Muscle of arm (tissue), 12 donors: ENCODE data around the gene KMT2A. TPM values are rescaled to one million over a fixed set of nuclear protein-coding genes. Genes with fewer than 3 reads are reported as not detected.
"Not testable (repeated sequence)": the region's sequence is repeated elsewhere in the genome, so short reads cannot be mapped to it uniquely, and the experiment has no call there.

Experiments
- DNase-seq: peaks from one replicate; pipeline ENCODE4 v3.0.0-alpha.2; 2013
- polyA plus RNA-seq, 12 donors: library from polyadenylated mRNA; unstranded; fragments of 120-200 nt; gene quantifications; one replicate each; pipeline ENCODE4 v1.2.1, GENCODE V29; 2013; ENCODE audit not compliant: insufficient read length in 12 of 12

Gene KMT2A
- polyA plus RNA-seq, 12 donors, result 25.3 to 45.7 (median 29.7) TPM; not detected in 1

GRCh38 chr11:118434123-118434552 lies 2.2 kb upstream of the KMT2A start:
- DNase-seq, result no peak

GRCh38 chr11:118434553-118435289 lies 1.6 kb upstream of the KMT2A start:
- DNase-seq, result peak; percentile 38

- DNase-seq, result peak; percentile 53
Observed at GRCh38 chr11:118435290-118435892, 901 bp upstream of the KMT2A start.

GRCh38 chr11:118436639-118437207 lies 431 bp downstream of the KMT2A start:
- DNase-seq, result peak; percentile 15

- peak; percentile 51 for DNase-seq
Observed at GRCh38 chr11:118437208-118438125, 1.2 kb downstream of the KMT2A start.

GRCh38 chr11:118438314-118438931 lies 2.1 kb downstream of the KMT2A start:
- DNase-seq, result peak; percentile 84

GRCh38 chr11:118439646-118440045 lies 3.4 kb downstream of the KMT2A start:
- no peak for DNase-seq

GRCh38 chr11:118441770-118442275 lies 5.5 kb downstream of the KMT2A start:
- DNase-seq, result no peak

GRCh38 chr11:118442301-118442700 lies 6.0 kb downstream of the KMT2A start:
- no peak for DNase-seq

- DNase-seq, result no peak
Observed at GRCh38 chr11:118442908-118443589, 6.8 kb downstream of the KMT2A start.

GRCh38 chr11:118443590-118444218 lies 7.4 kb downstream of the KMT2A start:
- no peak for DNase-seq

- no peak for DNase-seq
Observed at GRCh38 chr11:118447423-118447822, 11.1 kb downstream of the KMT2A start.

- no peak for DNase-seq
Observed at GRCh38 chr11:118448294-118448693, 12.0 kb downstream of the KMT2A start.

GRCh38 chr11:118449316-118449918 lies 13.1 kb downstream of the KMT2A start:
- DNase-seq, result no peak

GRCh38 chr11:118450451-118450850 lies 14.2 kb downstream of the KMT2A start:
- no peak for DNase-seq

GRCh38 chr11:118462178-118462577 lies 25.9 kb downstream of the KMT2A start:
- DNase-seq, result no peak

GRCh38 chr11:118468968-118469367 lies 32.7 kb downstream of the KMT2A start:
- not testable (repeated sequence) for DNase-seq

GRCh38 chr11:118471030-118471429 lies 34.7 kb downstream of the KMT2A start:
- no peak for DNase-seq

GRCh38 chr11:118473537-118473936 lies 37.2 kb downstream of the KMT2A start:
- no peak for DNase-seq

- DNase-seq, result no peak
Observed at GRCh38 chr11:118476676-118477075, 40.4 kb downstream of the KMT2A start.
